GM18505 (cell line): ENCODE data around the gene PARD6G.
"Not testable (repeated sequence)": the region's sequence is repeated elsewhere in the genome, so short reads cannot be mapped to it uniquely, and the experiment has no call there.

ENCODE experiments used
- ATAC-seq: cut with Tn5 transposase; IDR thresholded peaks from one replicate; pipeline ENCODE4 v1.9.1; 2021; ENCODE audit not compliant: unreplicated experiment
- POLR2A ChIP-seq: IDR thresholded peaks from 4 replicates; pipeline ENCODE4 v1.6.1; 2011; ENCODE audit warnings: borderline replicate concordance; ENCODE audit not compliant: insufficient read depth, insufficient read length; ENCODE audit errors: extremely low read depth

PARD6G gene

GRCh38 chr18:80173060-80173459 is 74.3 kb downstream of the PARD6G start:
- TF ChIP-seq POLR2A: no peak
- no peak for ATAC-seq

GRCh38 chr18:80172056-80172455 is 75.3 kb downstream of the PARD6G start:
- no peak for ATAC-seq
- no peak for TF ChIP-seq POLR2A

- no peak for ATAC-seq
Measured at GRCh38 chr18:80171054-80171872, 76.1 kb downstream of the PARD6G start.

GRCh38 chr18:80170395-80171053 is 76.8 kb downstream of the PARD6G start:
- no peak for ATAC-seq
- no peak for TF ChIP-seq POLR2A

More at GRCh38 chr18:80171054-80171872, 76.1 kb downstream of the PARD6G start:
- no peak for TF ChIP-seq POLR2A

- ATAC-seq: no peak
- no peak for TF ChIP-seq POLR2A
Measured at GRCh38 chr18:80169607-80170006, 77.7 kb downstream of the PARD6G start.

- no peak for ATAC-seq
Measured at GRCh38 chr18:80168982-80169381, 78.3 kb downstream of the PARD6G start.

GRCh38 chr18:80168346-80168745 is 79.0 kb downstream of the PARD6G start:
- ATAC-seq: no peak
- TF ChIP-seq POLR2A: no peak

More at GRCh38 chr18:80168982-80169381, 78.3 kb downstream of the PARD6G start:
- no peak for TF ChIP-seq POLR2A

- ATAC-seq: no peak
- TF ChIP-seq POLR2A: no peak
Measured at GRCh38 chr18:80167931-80168330, 79.4 kb downstream of the PARD6G start.

- no peak for TF ChIP-seq POLR2A
- no peak for ATAC-seq
Measured at GRCh38 chr18:80167331-80167730, 80.0 kb downstream of the PARD6G start.

- no peak for ATAC-seq
Measured at GRCh38 chr18:80166725-80167124, 80.6 kb downstream of the PARD6G start.

GRCh38 chr18:80166240-80166639 is 81.1 kb downstream of the PARD6G start:
- no peak for TF ChIP-seq POLR2A

More at GRCh38 chr18:80166725-80167124, 80.6 kb downstream of the PARD6G start:
- no peak for TF ChIP-seq POLR2A

GRCh38 chr18:80164727-80165355 is 82.5 kb downstream of the PARD6G start:
- not testable (repeated sequence) for ATAC-seq

More at GRCh38 chr18:80166240-80166639, 81.1 kb downstream of the PARD6G start:
- no peak for ATAC-seq

- no peak for ATAC-seq
- TF ChIP-seq POLR2A: no peak
Measured at GRCh38 chr18:80163183-80163582, 84.1 kb downstream of the PARD6G start.
